Right lobe of liver (tissue), 6 donors: ENCODE measurements around the gene ETAA1. TPM values are rescaled to one million over a fixed set of nuclear protein-coding genes. Genes with fewer than 3 reads are reported as not detected.

Experiments used
- ATAC-seq, 4 donors: fragments of 200-7000 bp; cut with Tn5 transposase; one replicate each; pipeline ENCODE4 v1.9.1; 2020; ENCODE audit warnings: mild to moderate bottlenecking in 4 of 4, moderate library complexity in 4 of 4
- DNase-seq, 3 donors: peaks; one replicate each; pipeline ENCODE4 v3.0.0-alpha.2; 2020
- H3K27ac ChIP-seq, 3 donors: fragments of 200-600 bp; one replicate each; pipeline ENCODE4 v1.8.0; 2022
- H3K27me3 ChIP-seq, 2 donors: fragments of 200-600 bp; one replicate each; pipeline ENCODE4 v1.8.0; 2022
- H3K36me3 ChIP-seq, 4 donors: fragments of 200-600 bp; sonication (generic) in 1 of 4; one replicate each; pipeline versions ENCODE4 v1.5.1 to v1.8.0; 2017 to 2022; ENCODE audit warnings: control low read depth in 1 of 4
- H3K4me1 ChIP-seq, 4 donors: fragments of 200-600 bp; sonication (generic) in 1 of 4; one replicate each; pipeline versions ENCODE4 v1.5.1 to v1.8.0; 2017 to 2022; ENCODE audit warnings: control low read depth in 1 of 4
- H3K4me3 ChIP-seq, 3 donors: fragments of 200-600 bp; one replicate each; pipeline ENCODE4 v1.8.0; 2022
- H3K9me3 ChIP-seq, 4 donors: fragments of 200-600 bp; sonication (generic) in 1 of 4; one replicate each; pipeline versions ENCODE4 v1.5.1 to v1.8.0; 2017 to 2022; ENCODE audit warnings: control low read depth in 1 of 4
- CTCF ChIP-seq, 4 donors: fragments of 200-600 bp in 3 of 4; fragments of 450-650 bp in 1 of 4; IDR thresholded peaks; one replicate each; pipeline versions ENCODE4 v1.5.1 to v1.8.0; 2016 to 2022; ENCODE audit warnings: antibody characterized with exemption in 4 of 4, mild to moderate bottlenecking in 2 of 4
- POLR2A ChIP-seq: fragments of 450-650 bp; IDR thresholded peaks from one replicate; pipeline ENCODE4 v1.6.1; 2017; ENCODE audit warnings: antibody characterized with exemption, mild to moderate bottlenecking
- WGBS: methylation state at CpG from one replicate; pipeline ENCODE4 v1.1.6; 2018; ENCODE audit warnings: low coverage, low lambda C conversion rate; ENCODE audit not compliant: insufficient coverage; ENCODE audit errors: missing lambda C conversion rate; 5-methylcytosine and 5-hydroxymethylcytosine counted together
- intact Hi-C, 2 donors: fragments of 100-400 bp; cut with DNase I; formaldehyde crosslinking; loops; one replicate each; pipeline versions ENCODE4 v1.11.2 to v1.14.1; 2022
- total RNA-seq, 6 experiments: library from RNA; depleted of rRNA in 2 of 6; stranded (reverse); fragments of >200 nt in 2 of 6; fragmentation: NEBNext Ultra II Directional in 3 of 6; extraction: Animal tissue kit (Norgen Biotek cat#: 25700) in 3 of 6; gene quantifications; one replicate each; pipeline versions ENCODE4 v1.1.0 to v1.2.4, GENCODE V29; 2016 to 2023
- donor health status: DM: no; HTN: yes; CAD: no.
- donor health status: DM: no; HTN: no; CAD: no.
- donor health status: DM: no; HTN: no; CAD: no.
- donor health status: DM: no; HTN: yes; CAD: no.
- donor health status: DM: no; HTN: yes; CAD: no.

ETAA1 gene
- total RNA-seq, 6 experiments from 2014 or later = 2.8 to 8.0 (median 5.0) TPM

- TF ChIP-seq POLR2A = no peak
- TF ChIP-seq CTCF (IDR thresholded peaks at IDR 0.05) = no peak
- intact Hi-C loops = no loop called here
- Histone ChIP-seq H3K36me3 (no peaks in the 10 kb centered on the region), H3K4me3 (no peak overlapping the region), H3K4me1 (no peaks in the 10 kb centered on the region), H3K27me3 (no peaks in the 10 kb centered on the region), H3K9me3 (no peaks in the 10 kb centered on the region), H3K27ac (no peak overlapping the region)
- ATAC-seq (no peak), DNase-seq (no peak)
- 55% methylated on average over 2 of the region's 2 CpGs for WGBS
These were observed 7.8 kb upstream of the ETAA1 start for GRCh38 chr2:67389286-67389685.

- Histone ChIP-seq H3K27me3 (no peaks in the 10 kb centered on the region), H3K36me3 (no peaks in the 10 kb centered on the region), H3K4me3 (no peak overlapping the region), H3K4me1 (no peaks in the 10 kb centered on the region), H3K9me3 (no peaks in the 10 kb centered on the region), H3K27ac (no peak overlapping the region)
- no peak for TF ChIP-seq POLR2A
- no peak for TF ChIP-seq CTCF (IDR thresholded peaks at IDR 0.05)
- DNase-seq = no peak
- intact Hi-C loops = no loop called here
- ATAC-seq = no peak
These were observed 7.3 kb upstream of the ETAA1 start for GRCh38 chr2:67389788-67390187.

GRCh38 chr2:67393237-67393636 is 3.9 kb upstream of the ETAA1 start:
- H3K9me3 ChIP-seq = no peaks in the 10 kb centered on the region
- intact Hi-C loops = no loop called here

GRCh38 chr2:67394734-67395133 is 2.4 kb upstream of the ETAA1 start:
- no peak for DNase-seq
- WGBS = 96% methylated on average over 3 of the region's 3 CpGs
- H3K27ac ChIP-seq = no peak overlapping the region
- H3K27me3 ChIP-seq = no peaks in the 10 kb centered on the region
- H3K36me3 ChIP-seq = no peaks in the 10 kb centered on the region
- intact Hi-C loops = no loop called here
- no peaks in the 10 kb centered on the region for H3K4me1 ChIP-seq
- H3K9me3 ChIP-seq = no peaks in the 10 kb centered on the region
- TF ChIP-seq POLR2A (no peak), CTCF (IDR thresholded peaks at IDR 0.05) (no peak)
- no peak for ATAC-seq
- H3K4me3 ChIP-seq = no peak overlapping the region

More at GRCh38 chr2:67393237-67393636, 3.9 kb upstream of the ETAA1 start:
- no peaks in the 10 kb centered on the region for H3K4me1 ChIP-seq
- H3K27me3 ChIP-seq = no peaks in the 10 kb centered on the region
- ATAC-seq = no peak
- no peak overlapping the region for H3K27ac ChIP-seq
- H3K36me3 ChIP-seq = no peaks in the 10 kb centered on the region
- no peak overlapping the region for H3K4me3 ChIP-seq
- DNase-seq = no peak
- TF ChIP-seq CTCF (IDR thresholded peaks at IDR 0.05) (no peak), POLR2A (no peak)

- H3K27ac ChIP-seq = no peak overlapping the region
These were observed 2.0 kb downstream of the ETAA1 start for GRCh38 chr2:67399144-67399543.

More at GRCh38 chr2:67399144-67399543, 2.0 kb downstream of the ETAA1 start:
- Histone ChIP-seq H3K36me3 (peaks cover 0 to 12% (median 0%) of the 10 kb centered on the region in 4 donors), H3K4me3 (no peak overlapping the region), H3K9me3 (no peaks in the 10 kb centered on the region), H3K4me1 (no peaks in the 10 kb centered on the region), H3K27me3 (no peaks in the 10 kb centered on the region)
- DNase-seq = no peak
- 69% methylated on average over 2 of the region's 2 CpGs for WGBS
- intact Hi-C loops = no loop called here
- no peak for ATAC-seq
- TF ChIP-seq CTCF (IDR thresholded peaks at IDR 0.05) (no peak), POLR2A (no peak)
